ENCODE measurements around the gene SMAD4. TPM values are rescaled to one million over a fixed set of nuclear protein-coding genes. Genes with fewer than 3 reads are reported as not detected.

The SMAD4 gene
- total and polyA plus RNA-seq, 2 of the 13 experiments (the other 11 are each of a cell fraction or from before 2014, with no cell fraction given): 70.2 to 72.0 TPM

- TF ChIP-seq GTF2F1 (IDR thresholded peaks at IDR 0.05; ENCODE audit: low read length) (no peak), ZBTB43 (CRISPR knock-in tag; conservative IDR thresholded peaks at IDR 0.05) (no peak), ETV5 (CRISPR knock-in tag; IDR thresholded peaks at IDR 0.05; ENCODE audit: borderline replicate concordance) (no peak), NR0B2 (CRISPR knock-in tag; IDR thresholded peaks at IDR 0.05) (no peak), ZBTB26 (CRISPR knock-in tag; IDR thresholded peaks at IDR 0.05; ENCODE audit: borderline replicate concordance) (no peak), NBN (conservative IDR thresholded peaks at IDR 0.05) (no peak), ZBTB1 (CRISPR knock-in tag; IDR thresholded peaks at IDR 0.05; ENCODE audit: borderline replicate concordance) (no peak), STAG1 (CRISPR knock-in tag; IDR thresholded peaks at IDR 0.05) (no peak)
These were observed 9.4 kb downstream of the SMAD4 start (continued) for GRCh38 chr18:51039138-51040112.
